ENCODE results near the gene KRTAP4-7.
"Not testable (repeated sequence)": the region's sequence is repeated elsewhere in the genome, so short reads cannot be mapped to it uniquely, and the experiment has no call there.

The KRTAP4-7 gene

GRCh38 chr17:41076788-41077187, 7.2 kb upstream of the KRTAP4-7 start:
- no peak for TF ChIP-seq CTCF (IDR thresholded peaks at IDR 0.05)
- Histone ChIP-seq H3K4me3 (ENCODE audit: low read depth in 1 of 2, low read length in 1 of 2) (no peak overlapping the region), H3K27me3 (peaks cover 10% of the 10 kb centered on the region), H3K36me3 (no peaks in the 10 kb centered on the region), H3K27ac (no peak overlapping the region), H3K4me1 (ENCODE audit: control insufficient read depth in 1 of 2, insufficient read depth in 1 of 2, low read depth in 1 of 2, low read length in 1 of 2) (no peaks in the 10 kb centered on the region), H3K9me3 (no peaks in the 10 kb centered on the region)

GRCh38 chr17:41082626-41083025, 1.3 kb upstream of the KRTAP4-7 start:
- H3K27me3 ChIP-seq: no peaks in the 10 kb centered on the region
- H3K27ac ChIP-seq: no peak overlapping the region
- H3K4me1 ChIP-seq (ENCODE audit: control insufficient read depth in 1 of 2, insufficient read depth in 1 of 2, low read depth in 1 of 2, low read length in 1 of 2): no peaks in the 10 kb centered on the region
- no peak overlapping the region for H3K4me3 ChIP-seq (ENCODE audit: low read depth in 1 of 2, low read length in 1 of 2)
- H3K9me3 ChIP-seq: no peaks in the 10 kb centered on the region
- no peaks in the 10 kb centered on the region for H3K36me3 ChIP-seq
- TF ChIP-seq CTCF (IDR thresholded peaks at IDR 0.05): no peak

- not testable (repeated sequence) for H3K36me3 ChIP-seq; H3K27me3 ChIP-seq; H3K27ac ChIP-seq; H3K4me3 ChIP-seq (ENCODE audit: low read depth in 1 of 2, low read length in 1 of 2); H3K4me1 ChIP-seq (ENCODE audit: control insufficient read depth in 1 of 2, insufficient read depth in 1 of 2, low read depth in 1 of 2, low read length in 1 of 2); H3K9me3 ChIP-seq
Observed at GRCh38 chr17:41083427-41083826, 523 bp upstream of the KRTAP4-7 start.

- not testable (repeated sequence) for H3K36me3 ChIP-seq; H3K27me3 ChIP-seq; H3K9me3 ChIP-seq; H3K4me1 ChIP-seq (ENCODE audit: control insufficient read depth in 1 of 2, insufficient read depth in 1 of 2, low read depth in 1 of 2, low read length in 1 of 2); H3K4me3 ChIP-seq (ENCODE audit: low read depth in 1 of 2, low read length in 1 of 2); H3K27ac ChIP-seq
Observed at GRCh38 chr17:41088760-41089352, 4.9 kb downstream of the KRTAP4-7 start.

- Histone ChIP-seq H3K9me3 (no peaks in the 10 kb centered on the region), H3K4me3 (ENCODE audit: low read depth in 1 of 2, low read length in 1 of 2) (no peak overlapping the region), H3K27ac (no peak overlapping the region), H3K4me1 (ENCODE audit: control insufficient read depth in 1 of 2, insufficient read depth in 1 of 2, low read depth in 1 of 2, low read length in 1 of 2) (no peaks in the 10 kb centered on the region), H3K36me3 (no peaks in the 10 kb centered on the region), H3K27me3 (no peaks in the 10 kb centered on the region)
- TF ChIP-seq CTCF (IDR thresholded peaks at IDR 0.05): no peak
Observed at GRCh38 chr17:41096055-41096454, 12.1 kb downstream of the KRTAP4-7 start.

GRCh38 chr17:41098042-41098441, 14.1 kb downstream of the KRTAP4-7 start, which contains the start of gene KRTAP4-8:
TSS of gene KRTAP4-8 (minus strand) at chr17:41098142. CDS start at chr17:41098084, 58 bp downstream.
- no peak within 1 kb of the TSS for H3K27ac ChIP-seq

More at GRCh38 chr17:41098042-41098441, 14.1 kb downstream of the KRTAP4-7 start, which contains the start of gene KRTAP4-8:
- Histone ChIP-seq H3K9me3 (no peaks in the 10 kb centered on the region), H3K4me1 (ENCODE audit: control insufficient read depth in 1 of 2, insufficient read depth in 1 of 2, low read depth in 1 of 2, low read length in 1 of 2) (no peaks in the 10 kb centered on the region), H3K4me3 (ENCODE audit: low read depth in 1 of 2, low read length in 1 of 2) (no peak within 1 kb of the TSS), H3K27me3 (no peaks in the 10 kb centered on the region), H3K36me3 (no peaks in the 10 kb centered on the region)
- no peak for TF ChIP-seq CTCF (IDR thresholded peaks at IDR 0.05)
